H1 (cell line): Measurements from ENCODE around the gene SMURF2. TPM values are rescaled to one million over a fixed set of nuclear protein-coding genes. Genes with fewer than 3 reads are reported as not detected.

ENCODE experiments used
- FOSL1 ChIP-seq: IDR thresholded peaks from 2 replicates; pipeline ENCODE4 v1.6.1; 2011; ENCODE audit warnings: mild to moderate bottlenecking, low read depth, low read length, moderate library complexity; ENCODE audit not compliant: insufficient read depth
- polyA plus RNA-seq, 7 experiments: library from polyadenylated mRNA; depleted of rRNA in 3 of 7; stranded (reverse) in 5 of 7; unstranded in 2 of 7; fragments of >200 nt in 5 of 7; fragments of 200-250 nt in 2 of 7; gene quantifications; 1 replicate in 5 of 7; 2 replicates in 1 of 7; 4 replicates in 1 of 7; pipeline versions ENCODE4 v1.2.1 to v1.2.3, GENCODE V29; 2011 to 2013; ENCODE audit warnings: missing spikeins in 2 of 7, mixed read lengths in 2 of 7
- total RNA-seq: library from RNA; stranded (reverse); fragmentation: NEBNext Ultra II Directional; extraction: Animal tissue kit (Norgen Biotek cat#: 25700); gene quantifications from 2 replicates; pipeline ENCODE4 v1.2.1, GENCODE V29; 2021
- TF ChIP-seq, protein P1 (sequence below), 3 experiments: IDR thresholded peaks; 1 replicate in 2 of 3; 2 replicates in 1 of 3; pipeline versions ENCODE4 v1.5.1 to v1.6.1; 2011; ENCODE audit warnings: low read length in 3 of 3, mild to moderate bottlenecking in 3 of 3, inconsistent platforms in 2 of 3, low read depth in 1 of 3, moderate library complexity in 1 of 3; ENCODE audit not compliant: insufficient read depth in 1 of 3; ENCODE audit errors: control extremely low read depth in 1 of 3

The SMURF2 gene
- total and polyA plus RNA-seq, 2 of the 8 experiments (the other 6 are each of a cell fraction or from before 2014, with no cell fraction given): 7.2 to 29.2 TPM

DNA sequence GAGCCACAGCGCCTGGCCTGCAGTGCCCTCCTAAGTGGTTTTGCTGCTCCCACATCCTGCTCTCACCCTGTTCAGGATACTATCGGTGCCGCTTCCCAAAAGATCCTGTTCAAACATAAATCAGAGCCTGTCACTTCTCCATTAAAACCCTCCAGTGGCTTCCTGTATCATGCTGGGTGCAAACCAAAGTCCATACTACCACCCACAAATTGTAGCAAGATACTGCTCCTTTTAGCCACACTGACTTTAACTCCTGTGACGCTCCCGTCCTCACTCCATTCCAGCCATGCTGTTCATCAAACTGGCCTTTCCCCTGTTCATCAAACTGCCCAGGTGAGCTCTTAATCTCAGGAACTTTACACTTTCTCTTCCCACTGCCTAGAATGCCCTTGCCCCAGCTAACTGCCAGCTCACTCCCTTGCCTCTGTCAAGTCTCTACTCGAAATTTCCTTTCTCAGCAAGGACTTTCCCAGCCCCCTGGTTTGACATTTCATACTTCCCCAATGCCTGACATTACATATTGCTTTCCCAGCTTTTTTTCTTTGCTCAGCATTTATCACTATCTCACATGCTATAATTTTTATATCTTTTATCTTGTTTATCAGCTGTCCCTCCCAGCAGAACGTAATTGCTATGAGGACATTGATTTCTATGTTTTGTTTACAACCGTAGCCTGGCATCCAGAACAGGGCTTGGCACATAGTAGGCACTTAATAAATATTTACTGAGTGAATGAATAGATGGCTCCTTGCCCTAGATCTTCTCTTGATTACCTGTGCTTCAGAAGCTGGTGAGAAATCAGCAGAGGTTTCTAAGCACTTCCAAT lies 44.3 kb upstream of the SMURF2 start (continued):
- TF ChIP-seq, protein P1, sequence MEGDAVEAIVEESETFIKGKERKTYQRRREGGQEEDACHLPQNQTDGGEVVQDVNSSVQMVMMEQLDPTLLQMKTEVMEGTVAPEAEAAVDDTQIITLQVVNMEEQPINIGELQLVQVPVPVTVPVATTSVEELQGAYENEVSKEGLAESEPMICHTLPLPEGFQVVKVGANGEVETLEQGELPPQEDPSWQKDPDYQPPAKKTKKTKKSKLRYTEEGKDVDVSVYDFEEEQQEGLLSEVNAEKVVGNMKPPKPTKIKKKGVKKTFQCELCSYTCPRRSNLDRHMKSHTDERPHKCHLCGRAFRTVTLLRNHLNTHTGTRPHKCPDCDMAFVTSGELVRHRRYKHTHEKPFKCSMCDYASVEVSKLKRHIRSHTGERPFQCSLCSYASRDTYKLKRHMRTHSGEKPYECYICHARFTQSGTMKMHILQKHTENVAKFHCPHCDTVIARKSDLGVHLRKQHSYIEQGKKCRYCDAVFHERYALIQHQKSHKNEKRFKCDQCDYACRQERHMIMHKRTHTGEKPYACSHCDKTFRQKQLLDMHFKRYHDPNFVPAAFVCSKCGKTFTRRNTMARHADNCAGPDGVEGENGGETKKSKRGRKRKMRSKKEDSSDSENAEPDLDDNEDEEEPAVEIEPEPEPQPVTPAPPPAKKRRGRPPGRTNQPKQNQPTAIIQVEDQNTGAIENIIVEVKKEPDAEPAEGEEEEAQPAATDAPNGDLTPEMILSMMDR (IDR thresholded peaks at IDR 0.05; ENCODE audit: control extremely low read depth in 1 of 3, insufficient read depth in 1 of 3, low read depth in 1 of 3, low read length in 3 of 3): no peak
- no peak for TF ChIP-seq FOSL1
- TF ChIP-seq, all 59 proteins: peak for 0
